Esophagus muscularis mucosa (tissue), 4 donors: Measurements from ENCODE around the gene TPRX2. TPM values are rescaled to one million over a fixed set of nuclear protein-coding genes. Genes with fewer than 3 reads are reported as not detected.
"Not testable (repeated sequence)": the region's sequence is repeated elsewhere in the genome, so short reads cannot be mapped to it uniquely, and the experiment has no call there.

Experiments used
- DNase-seq: peaks from one replicate; pipeline ENCODE4 v3.0.0-alpha.2; 2017; ENCODE audit errors: extremely low spot score
- H3K27ac ChIP-seq, 4 donors: fragments of 200-600 bp; sonication (generic); replicated peaks in 1 of 4; 1 replicate in 3 of 4; 2 replicates in 1 of 4; pipeline ENCODE4 v1.5.1; 2016 to 2019; ENCODE audit warnings: mild to moderate bottlenecking in 1 of 4
- H3K27me3 ChIP-seq, 4 donors: fragments of 200-600 bp; sonication (generic); one replicate each; pipeline versions ENCODE4 v1.5.1 to v1.6.0; 2016 to 2019
- H3K36me3 ChIP-seq, 4 donors: fragments of 200-600 bp; sonication (generic); one replicate each; pipeline ENCODE4 v1.5.1; 2016 to 2019
- H3K4me1 ChIP-seq, 4 donors: fragments of 200-600 bp; sonication (generic); one replicate each; pipeline ENCODE4 v1.5.1; 2016 to 2019
- H3K4me3 ChIP-seq, 4 donors: fragments of 200-600 bp; sonication (generic); 1 replicate in 2 of 4; 2 replicates in 2 of 4; pipeline ENCODE4 v1.5.1; 2016 to 2019; ENCODE audit warnings: mild to moderate bottlenecking in 4 of 4, moderate library complexity in 1 of 4
- H3K9me3 ChIP-seq, 4 donors: fragments of 200-600 bp; sonication (generic); 1 replicate in 3 of 4; 2 replicates in 1 of 4; pipeline ENCODE4 v1.5.1; 2016 to 2019
- EP300 ChIP-seq: sonication (generic); formaldehyde crosslinking; IDR thresholded peaks from one replicate; pipeline ENCODE4 v1.6.1; 2017; ENCODE audit warnings: antibody characterized with exemption
- POLR2A ChIP-seq: fragments of 450-650 bp; IDR thresholded peaks from one replicate; pipeline ENCODE4 v1.6.1; 2017; ENCODE audit warnings: antibody characterized with exemption, moderate library complexity, mild to moderate bottlenecking, low read depth
- POLR2AphosphoS5 ChIP-seq, 2 donors: sonication (generic); formaldehyde crosslinking; IDR thresholded peaks; one replicate each; pipeline ENCODE4 v1.6.1; 2017; ENCODE audit warnings: antibody characterized with exemption in 2 of 2
- WGBS: methylation state at CpG from one replicate; pipeline ENCODE4 v1.1.5; 2018; 5-methylcytosine and 5-hydroxymethylcytosine counted together
- intact Hi-C: fragments of 100-400 bp; cut with DNase I; formaldehyde crosslinking; loops from one replicate; pipeline ENCODE4 v1.15.1; 2023
- total RNA-seq, 4 donors: library from RNA; depleted of rRNA; stranded (reverse); fragments of >200 nt; gene quantifications; one replicate each; pipeline versions ENCODE4 v1.1.0 to v1.2.1, GENCODE V29; 2016
- TF ChIP-seq, protein P1 (sequence below), 3 experiments: fragments of 200-600 bp in 2 of 3; fragments of 450-650 bp in 1 of 3; sonication (generic) in 2 of 3; IDR thresholded peaks; one replicate each; pipeline ENCODE4 v1.5.1; 2017 to 2019; ENCODE audit warnings: antibody characterized with exemption in 3 of 3, mild to moderate bottlenecking in 2 of 3, moderate library complexity in 1 of 3

Gene TPRX2
- total RNA-seq, 4 donors from 2014 or later: not detected

GRCh38 chr19:47896773-47897172, 37.7 kb downstream of the TPRX2 start:
- Histone ChIP-seq H3K36me3 (no peaks in the 10 kb centered on the region), H3K27me3 (peaks cover 0 to 23% (median 0%) of the 10 kb centered on the region in 4 donors), H3K4me3 (no peak overlapping the region), H3K9me3 (peaks cover 0 to 14% (median 8%) of the 10 kb centered on the region in 4 donors), H3K4me1 (no peaks in the 10 kb centered on the region), H3K27ac (no peak overlapping the region)
- TF ChIP-seq, protein P1, sequence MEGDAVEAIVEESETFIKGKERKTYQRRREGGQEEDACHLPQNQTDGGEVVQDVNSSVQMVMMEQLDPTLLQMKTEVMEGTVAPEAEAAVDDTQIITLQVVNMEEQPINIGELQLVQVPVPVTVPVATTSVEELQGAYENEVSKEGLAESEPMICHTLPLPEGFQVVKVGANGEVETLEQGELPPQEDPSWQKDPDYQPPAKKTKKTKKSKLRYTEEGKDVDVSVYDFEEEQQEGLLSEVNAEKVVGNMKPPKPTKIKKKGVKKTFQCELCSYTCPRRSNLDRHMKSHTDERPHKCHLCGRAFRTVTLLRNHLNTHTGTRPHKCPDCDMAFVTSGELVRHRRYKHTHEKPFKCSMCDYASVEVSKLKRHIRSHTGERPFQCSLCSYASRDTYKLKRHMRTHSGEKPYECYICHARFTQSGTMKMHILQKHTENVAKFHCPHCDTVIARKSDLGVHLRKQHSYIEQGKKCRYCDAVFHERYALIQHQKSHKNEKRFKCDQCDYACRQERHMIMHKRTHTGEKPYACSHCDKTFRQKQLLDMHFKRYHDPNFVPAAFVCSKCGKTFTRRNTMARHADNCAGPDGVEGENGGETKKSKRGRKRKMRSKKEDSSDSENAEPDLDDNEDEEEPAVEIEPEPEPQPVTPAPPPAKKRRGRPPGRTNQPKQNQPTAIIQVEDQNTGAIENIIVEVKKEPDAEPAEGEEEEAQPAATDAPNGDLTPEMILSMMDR (IDR thresholded peaks at IDR 0.05): no peak
- TF ChIP-seq POLR2A (no peak), POLR2AphosphoS5 (IDR thresholded peaks at IDR 0.05) (no peak), EP300 (no peak)
- intact Hi-C loops: no loop called here
- 94% methylated on average over 5 of the region's 5 CpGs for WGBS
- no peak for DNase-seq

GRCh38 chr19:47897861-47898260, 38.8 kb downstream of the TPRX2 start:
- no peak for TF ChIP-seq EP300
- TF ChIP-seq, protein P1 (IDR thresholded peaks at IDR 0.05): no peak
- no peak for TF ChIP-seq POLR2A
- no peak for TF ChIP-seq POLR2AphosphoS5 (IDR thresholded peaks at IDR 0.05)
- Histone ChIP-seq H3K4me3 (no peak overlapping the region), H3K36me3 (no peaks in the 10 kb centered on the region), H3K4me1 (no peaks in the 10 kb centered on the region), H3K27ac (no peak overlapping the region), H3K9me3 (peaks cover 0 to 14% (median 8%) of the 10 kb centered on the region in 4 donors), H3K27me3 (peaks cover 0 to 33% (median 0%) of the 10 kb centered on the region in 4 donors)
- intact Hi-C loops: no loop called here
- 77% methylated on average over 9 of the region's 9 CpGs for WGBS
- DNase-seq: no peak

- Histone ChIP-seq H3K27ac (no peak overlapping the region), H3K4me3 (no peak overlapping the region), H3K4me1 (no peaks in the 10 kb centered on the region), H3K36me3 (no peaks in the 10 kb centered on the region), H3K27me3 (peaks cover 0 to 37% (median 0%) of the 10 kb centered on the region in 4 donors), H3K9me3 (peaks cover 0 to 14% (median 8%) of the 10 kb centered on the region in 4 donors)
- no peak for DNase-seq
- TF ChIP-seq POLR2AphosphoS5 (IDR thresholded peaks at IDR 0.05): no peak
- TF ChIP-seq EP300: no peak
- TF ChIP-seq, protein P1 (IDR thresholded peaks at IDR 0.05): no peak
- no peak for TF ChIP-seq POLR2A
- intact Hi-C loops: no loop called here
- 95% methylated on average over 8 of the region's 8 CpGs for WGBS
Observed at GRCh38 chr19:47899335-47899734, 40.3 kb downstream of the TPRX2 start.

DNA sequence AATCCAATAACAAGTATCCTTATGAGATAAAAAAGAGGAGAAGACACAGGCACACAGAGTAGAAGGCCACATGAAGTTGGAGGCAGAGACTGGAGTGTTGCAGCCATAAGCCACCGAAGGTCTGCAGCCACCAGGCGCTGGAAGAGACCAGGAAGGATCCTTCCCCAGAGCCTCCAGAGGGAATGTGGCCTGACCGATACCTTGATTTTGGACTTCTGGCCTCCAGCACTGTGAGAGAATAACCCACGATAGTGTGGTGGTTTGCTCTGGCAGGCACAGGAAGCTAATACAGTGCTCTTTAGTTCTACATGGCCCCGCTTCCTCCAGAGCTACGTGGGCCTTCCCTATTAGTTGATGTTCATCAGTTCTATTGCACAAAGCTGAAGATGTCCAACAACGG, 42.3 kb downstream of the TPRX2 start:
- intact Hi-C loops: no loop called here
- no peak for DNase-seq
- no peak overlapping the region for H3K4me3 ChIP-seq
- peaks cover 0 to 37% (median 0%) of the 10 kb centered on the region in 4 donors for H3K27me3 ChIP-seq
- no peaks in the 10 kb centered on the region for H3K4me1 ChIP-seq
- 80% methylated on average over 7 of the region's 7 CpGs for WGBS
- TF ChIP-seq, protein P1 (IDR thresholded peaks at IDR 0.05): no peak
- TF ChIP-seq POLR2A (no peak), POLR2AphosphoS5 (IDR thresholded peaks at IDR 0.05) (no peak), EP300 (no peak)
- H3K9me3 ChIP-seq: peaks cover 0 to 5% (median 3%) of the 10 kb centered on the region in 4 donors
- H3K27ac ChIP-seq: no peak overlapping the region
- H3K36me3 ChIP-seq: no peaks in the 10 kb centered on the region

GRCh38 chr19:47909350-47909749, 50.3 kb downstream of the TPRX2 start:
- H3K4me1 ChIP-seq, H3K27me3 ChIP-seq, H3K27ac ChIP-seq, H3K4me3 ChIP-seq, intact Hi-C loops, H3K36me3 ChIP-seq, DNase-seq, H3K9me3 ChIP-seq: not testable (repeated sequence)
- TF ChIP-seq, protein P1 (IDR thresholded peaks at IDR 0.05): peak; percentile 7 to 50 (median 30)
- WGBS: 0% methylated on average over 5 of the region's 14 CpGs

DNA sequence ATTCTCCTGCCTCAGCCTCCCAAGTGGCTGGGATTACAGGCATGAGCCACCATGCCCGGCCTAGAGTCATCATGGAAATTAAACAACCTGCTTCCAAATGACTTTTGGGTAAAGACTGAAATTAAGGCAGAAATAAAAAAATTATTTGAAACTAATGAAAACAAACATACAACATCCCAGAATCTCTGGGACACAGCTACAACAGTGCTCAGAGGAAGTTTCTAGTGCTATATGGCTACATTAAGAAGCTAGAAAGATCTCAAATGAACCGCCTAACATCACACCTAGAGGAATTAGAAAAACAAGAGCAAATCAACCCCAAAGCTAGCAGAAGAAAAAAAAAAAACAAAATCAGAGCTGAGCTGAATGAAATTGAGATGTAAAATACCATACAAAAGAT, 51.2 kb downstream of the TPRX2 start:
- DNase-seq, H3K27ac ChIP-seq, H3K36me3 ChIP-seq, H3K27me3 ChIP-seq, H3K4me3 ChIP-seq, H3K4me1 ChIP-seq, H3K9me3 ChIP-seq, intact Hi-C loops: not testable (repeated sequence)
- WGBS: 90% methylated on average over 1 of the region's 2 CpGs
